AG04450 (cell line): Measurements from ENCODE around the gene C2orf92. TPM values are rescaled to one million over a fixed set of nuclear protein-coding genes. Genes with fewer than 3 reads are reported as not detected.

Source experiments
- CTCF ChIA-PET: fragments of 300-600, 350-600 bp; formaldehyde crosslinking; extraction: SDS; loops from one replicate; lab custom pipeline; 2022; ENCODE audit warnings: antibody characterized with exemption, inconsistent platforms; lab: Charles Lee
- POLR2A ChIA-PET: fragments of 350-600 bp; formaldehyde crosslinking; extraction: SDS; loops from one replicate; lab custom pipeline; 2021; ENCODE audit warnings: antibody characterized with exemption, inconsistent platforms; lab: Yijun Ruan, JAX
- DNase-seq: peaks from one replicate; pipeline ENCODE4 v3.0.0-alpha.2; 2011; ENCODE audit warnings: low read depth, low spot score
- H3K27ac ChIP-seq: one replicate; pipeline ENCODE4 v1.5.1; 2012; ENCODE audit warnings: low read depth, low read length, control low read depth
- H3K27me3 ChIP-seq: one replicate; pipeline ENCODE4 v1.6.0; 2012; ENCODE audit warnings: low read length; ENCODE audit not compliant: control insufficient read depth, insufficient read depth
- H3K4me3 ChIP-seq: 2 replicates; pipeline ENCODE4 v1.5.1; 2011; ENCODE audit warnings: mild to moderate bottlenecking, low read depth, low read length, control low read depth
- H3K9me3 ChIP-seq: 2 replicates; pipeline ENCODE4 v1.5.1; 2012; ENCODE audit warnings: low read length; ENCODE audit not compliant: control insufficient read depth, insufficient read depth
- polyA plus RNA-seq: library from polyadenylated mRNA; depleted of rRNA; stranded (reverse); fragments of >200 nt; gene quantifications from 2 replicates; pipeline ENCODE4 v1.2.3, GENCODE V29; 2011
- TF ChIP-seq, protein P1 (sequence below): IDR thresholded peaks from 2 replicates; pipeline ENCODE4 v1.5.1; 2011; ENCODE audit warnings: low read depth, low read length, control low read depth, inconsistent platforms

The C2orf92 gene
- polyA plus RNA-seq, 1 experiment, result 1.5 TPM

DNA sequence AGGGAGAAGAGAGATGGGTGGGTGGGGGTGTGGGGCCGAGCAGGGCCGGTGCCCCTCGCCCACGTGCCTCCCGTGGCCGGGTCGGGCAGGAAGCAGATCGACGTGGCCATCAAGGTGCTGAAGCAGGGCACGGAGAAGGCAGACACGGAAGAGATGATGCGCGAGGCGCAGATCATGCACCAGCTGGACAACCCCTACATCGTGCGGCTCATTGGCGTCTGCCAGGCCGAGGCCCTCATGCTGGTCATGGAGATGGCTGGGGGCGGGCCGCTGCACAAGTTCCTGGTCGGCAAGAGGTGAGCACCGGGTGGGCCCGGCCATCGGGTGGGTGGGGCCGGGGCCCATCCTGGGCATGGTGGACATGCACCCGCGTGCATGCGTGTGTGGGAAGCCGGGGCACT lies 65.6 kb downstream of the C2orf92 start:
- Histone ChIP-seq H3K27me3 (peaks cover 2% of the 10 kb centered on the region), H3K27ac (no peak overlapping the region), H3K4me3 (no peak overlapping the region), H3K9me3 (peaks cover 34% of the 10 kb centered on the region)
- ChIA-PET POLR2A (no interaction called here), CTCF (no interaction called here)
- TF ChIP-seq, protein P1, sequence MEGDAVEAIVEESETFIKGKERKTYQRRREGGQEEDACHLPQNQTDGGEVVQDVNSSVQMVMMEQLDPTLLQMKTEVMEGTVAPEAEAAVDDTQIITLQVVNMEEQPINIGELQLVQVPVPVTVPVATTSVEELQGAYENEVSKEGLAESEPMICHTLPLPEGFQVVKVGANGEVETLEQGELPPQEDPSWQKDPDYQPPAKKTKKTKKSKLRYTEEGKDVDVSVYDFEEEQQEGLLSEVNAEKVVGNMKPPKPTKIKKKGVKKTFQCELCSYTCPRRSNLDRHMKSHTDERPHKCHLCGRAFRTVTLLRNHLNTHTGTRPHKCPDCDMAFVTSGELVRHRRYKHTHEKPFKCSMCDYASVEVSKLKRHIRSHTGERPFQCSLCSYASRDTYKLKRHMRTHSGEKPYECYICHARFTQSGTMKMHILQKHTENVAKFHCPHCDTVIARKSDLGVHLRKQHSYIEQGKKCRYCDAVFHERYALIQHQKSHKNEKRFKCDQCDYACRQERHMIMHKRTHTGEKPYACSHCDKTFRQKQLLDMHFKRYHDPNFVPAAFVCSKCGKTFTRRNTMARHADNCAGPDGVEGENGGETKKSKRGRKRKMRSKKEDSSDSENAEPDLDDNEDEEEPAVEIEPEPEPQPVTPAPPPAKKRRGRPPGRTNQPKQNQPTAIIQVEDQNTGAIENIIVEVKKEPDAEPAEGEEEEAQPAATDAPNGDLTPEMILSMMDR, result no peak
- no peak for DNase-seq

DNA sequence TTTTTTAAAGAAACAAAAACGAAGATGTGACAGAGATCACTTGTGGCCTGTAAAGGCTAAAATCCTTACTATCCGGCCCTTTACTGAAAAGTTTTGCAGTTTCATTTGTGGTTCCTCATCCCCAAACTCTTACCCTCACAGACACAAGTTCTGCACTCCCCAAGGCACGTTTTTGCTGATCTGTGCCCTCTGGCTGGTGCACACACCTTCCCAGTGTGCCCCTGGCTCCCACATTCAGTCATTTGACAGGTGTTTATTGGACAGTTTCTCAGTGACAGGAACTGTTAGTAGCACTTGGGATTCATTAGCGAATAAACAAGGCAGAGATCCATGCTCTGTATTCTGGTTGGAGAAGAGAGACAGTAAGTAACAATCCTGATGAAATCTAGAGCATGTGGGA lies 66.7 kb downstream of the C2orf92 start:
- H3K27me3 ChIP-seq, result peaks cover 2% of the 10 kb centered on the region
- TF ChIP-seq, protein P1, result no peak
- H3K9me3 ChIP-seq, result peaks cover 26% of the 10 kb centered on the region
- H3K27ac ChIP-seq, result no peak overlapping the region
- no peak for DNase-seq
- POLR2A ChIA-PET, result no interaction called here
- CTCF ChIA-PET, result no interaction called here
- no peak overlapping the region for H3K4me3 ChIP-seq

DNA sequence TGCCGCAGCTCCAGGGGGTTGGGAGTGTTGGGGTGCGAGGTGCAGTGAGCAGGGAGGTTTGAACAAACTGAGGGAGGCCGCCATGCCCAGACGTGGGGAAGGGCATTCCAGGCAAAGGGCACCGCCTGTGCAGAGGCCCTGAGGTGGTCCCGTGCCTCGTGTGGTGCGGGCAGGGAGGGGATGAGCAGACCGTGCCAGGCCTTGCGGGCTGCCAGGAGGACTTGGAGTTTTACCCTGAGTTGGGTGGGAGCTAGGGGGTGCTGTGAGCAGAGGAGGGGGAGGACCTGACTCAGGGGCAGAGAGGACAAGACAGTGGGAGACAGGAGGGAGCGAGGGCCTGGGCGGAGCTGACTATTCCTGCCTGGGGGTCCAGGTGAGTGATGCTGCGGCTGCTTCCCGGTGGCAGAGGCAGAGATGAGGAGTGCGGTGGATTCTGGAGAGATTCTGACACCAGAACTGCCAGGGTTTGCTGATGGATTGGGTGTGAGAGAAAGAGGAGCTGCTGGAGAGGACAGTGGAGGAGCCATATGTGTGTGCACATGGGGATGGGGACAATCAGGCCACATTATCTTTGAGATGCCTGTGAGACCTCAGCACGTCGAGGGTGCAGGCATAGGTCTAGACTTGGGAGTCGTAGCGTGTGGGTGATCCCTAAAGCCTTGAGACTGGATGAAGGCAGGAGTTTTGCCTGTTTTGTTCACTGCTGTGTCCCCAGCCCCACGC lies 67.3 kb downstream of the C2orf92 start:
- no peak for DNase-seq
- TF ChIP-seq, protein P1, result no peak
- Histone ChIP-seq H3K27ac (no peak overlapping the region), H3K4me3 (no peak overlapping the region), H3K27me3 (peaks cover 2% of the 10 kb centered on the region), H3K9me3 (peaks cover 23% of the 10 kb centered on the region; the same call in 1 of the 2 replicates)
- ChIA-PET POLR2A (no interaction called here), CTCF (interaction anchor here (0.9 kb wide), 1 partner anchor 532 kb away, joined by 3 read pairs; no protein-coding TSS in a partner anchor)

DNA sequence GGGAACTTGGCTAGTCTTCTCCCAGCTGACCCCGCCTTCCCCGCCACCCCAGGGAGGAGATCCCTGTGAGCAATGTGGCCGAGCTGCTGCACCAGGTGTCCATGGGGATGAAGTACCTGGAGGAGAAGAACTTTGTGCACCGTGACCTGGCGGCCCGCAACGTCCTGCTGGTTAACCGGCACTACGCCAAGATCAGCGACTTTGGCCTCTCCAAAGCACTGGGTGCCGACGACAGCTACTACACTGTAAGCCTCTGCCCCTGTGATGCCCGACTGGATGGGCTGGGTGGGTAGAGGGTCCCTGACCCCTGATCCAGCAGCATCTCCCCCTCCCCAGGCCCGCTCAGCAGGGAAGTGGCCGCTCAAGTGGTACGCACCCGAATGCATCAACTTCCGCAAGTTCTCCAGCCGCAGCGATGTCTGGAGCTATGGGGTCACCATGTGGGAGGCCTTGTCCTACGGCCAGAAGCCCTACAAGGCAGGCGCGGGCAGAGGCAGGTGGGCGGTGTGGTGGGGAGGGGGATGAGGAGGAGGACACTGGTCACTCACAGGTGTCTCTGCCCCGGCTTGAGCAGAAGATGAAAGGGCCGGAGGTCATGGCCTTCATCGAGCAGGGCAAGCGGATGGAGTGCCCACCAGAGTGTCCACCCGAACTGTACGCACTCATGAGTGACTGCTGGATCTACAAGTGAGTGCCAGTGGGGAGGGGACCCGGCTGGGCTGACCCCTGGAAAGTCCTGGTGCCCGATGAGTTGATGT lies 68.1 kb downstream of the C2orf92 start:
- TF ChIP-seq, protein P1, result no peak
- POLR2A ChIA-PET, result no interaction called here
- DNase-seq, result no peak
- CTCF ChIA-PET, result interaction anchor here (0.9 kb wide), 1 partner anchor 531 kb away, joined by 3 read pairs; no protein-coding TSS in a partner anchor
- H3K9me3 ChIP-seq, result peaks cover 23% of the 10 kb centered on the region; the same call in 1 of the 2 replicates
- H3K27me3 ChIP-seq, result peaks cover 2% of the 10 kb centered on the region
- H3K4me3 ChIP-seq, result no peak overlapping the region
- H3K27ac ChIP-seq, result no peak overlapping the region
